GM18511 (cell line): ENCODE data around the gene RRP7A.
"Not testable (repeated sequence)": the region's sequence is repeated elsewhere in the genome, so short reads cannot be mapped to it uniquely, and the experiment has no call there.

Experiments
- ATAC-seq: cut with Tn5 transposase; IDR thresholded peaks from one replicate; pipeline ENCODE4 v1.9.1; 2021; ENCODE audit warnings: mild to moderate bottlenecking, moderate library complexity; ENCODE audit not compliant: unreplicated experiment

The RRP7A gene

DNA sequence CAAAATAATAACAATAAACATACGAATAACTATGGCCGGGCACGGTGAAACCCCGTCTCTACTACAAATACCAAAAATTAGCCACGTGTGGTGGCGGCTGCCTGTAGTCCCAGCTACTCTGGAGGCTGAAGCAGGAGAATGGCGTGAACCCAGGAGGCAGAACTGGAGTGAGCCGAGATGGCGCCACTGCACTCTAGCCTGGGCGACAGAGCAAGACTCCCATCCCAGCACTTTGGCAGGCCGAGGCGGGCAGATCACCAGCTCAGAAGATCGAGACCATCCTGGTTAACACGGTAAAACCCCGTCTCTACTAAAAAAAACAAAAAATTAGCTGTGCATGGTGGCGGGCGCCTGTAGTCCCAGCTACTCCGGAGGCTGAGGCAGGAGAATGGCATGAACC lies 17.0 kb upstream of the RRP7A start:
- not testable (repeated sequence) for ATAC-seq

DNA sequence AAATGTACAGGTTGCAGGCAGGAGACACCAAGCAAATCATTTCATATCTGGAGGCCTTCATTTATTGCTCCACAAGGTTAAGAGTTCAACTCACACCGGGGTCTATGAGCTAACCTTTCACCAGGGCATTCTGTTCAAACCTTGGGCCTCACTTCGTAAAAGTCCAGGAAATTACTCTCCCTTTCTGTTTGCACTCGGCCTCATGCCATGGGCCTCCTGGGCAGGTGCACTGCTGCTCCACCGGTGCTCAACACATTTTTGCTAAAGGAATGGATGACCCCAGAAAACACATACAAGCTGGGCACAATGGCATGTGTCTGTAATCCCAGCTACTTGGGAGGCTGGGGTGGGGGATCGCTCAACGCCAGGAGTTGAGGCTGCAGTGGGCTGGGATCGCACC lies 16.6 kb upstream of the RRP7A start:
- ATAC-seq = no peak

DNA sequence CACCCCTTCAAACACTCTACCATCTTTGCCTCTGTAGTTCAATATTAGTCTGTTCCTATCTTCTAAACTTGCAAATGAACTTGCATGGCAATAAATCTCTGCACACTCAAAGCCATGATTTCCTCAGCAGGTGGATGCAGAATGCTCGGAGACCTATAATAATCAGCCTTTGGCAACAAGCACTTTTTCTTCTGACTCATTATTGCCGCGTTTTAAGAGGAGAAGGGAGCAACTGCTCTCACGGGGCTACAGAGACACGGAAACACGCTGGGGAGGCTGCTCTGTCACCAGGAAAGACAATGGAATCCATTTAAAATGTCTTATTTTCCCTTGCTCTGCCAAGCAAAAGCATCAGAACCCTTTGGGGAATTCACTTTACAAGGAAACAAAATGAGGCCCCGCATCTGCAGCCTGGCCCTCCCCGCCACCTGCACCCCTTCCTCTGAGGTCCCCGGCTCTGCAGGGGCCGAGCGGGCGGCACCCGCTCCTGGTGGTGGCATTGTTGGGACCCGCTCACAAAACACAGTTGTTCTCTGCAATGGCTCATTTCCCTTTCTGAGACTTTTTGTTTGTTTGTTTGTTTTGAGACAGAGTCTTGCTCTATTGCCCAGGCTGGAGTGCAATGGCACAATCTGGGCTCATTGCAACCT lies 15.6 kb upstream of the RRP7A start:
- not testable (repeated sequence) for ATAC-seq

DNA sequence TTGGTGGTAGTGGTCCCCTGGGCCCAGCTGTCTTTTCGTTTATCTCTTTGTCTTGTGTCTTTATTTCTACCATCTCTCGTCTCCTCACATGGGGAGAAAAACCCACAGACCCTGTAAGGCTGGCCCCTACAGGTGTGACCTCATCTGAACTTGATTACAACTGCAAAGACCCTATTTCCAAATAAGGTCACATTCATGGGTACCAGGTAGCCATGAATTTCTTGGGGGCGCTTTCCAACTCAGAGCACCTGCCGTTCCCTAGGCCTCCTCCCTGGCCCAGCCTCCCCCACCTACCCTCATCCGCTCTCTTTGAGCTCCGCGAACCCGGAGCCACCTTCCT lies 14.0 kb upstream of the RRP7A start:
- no peak for ATAC-seq

DNA sequence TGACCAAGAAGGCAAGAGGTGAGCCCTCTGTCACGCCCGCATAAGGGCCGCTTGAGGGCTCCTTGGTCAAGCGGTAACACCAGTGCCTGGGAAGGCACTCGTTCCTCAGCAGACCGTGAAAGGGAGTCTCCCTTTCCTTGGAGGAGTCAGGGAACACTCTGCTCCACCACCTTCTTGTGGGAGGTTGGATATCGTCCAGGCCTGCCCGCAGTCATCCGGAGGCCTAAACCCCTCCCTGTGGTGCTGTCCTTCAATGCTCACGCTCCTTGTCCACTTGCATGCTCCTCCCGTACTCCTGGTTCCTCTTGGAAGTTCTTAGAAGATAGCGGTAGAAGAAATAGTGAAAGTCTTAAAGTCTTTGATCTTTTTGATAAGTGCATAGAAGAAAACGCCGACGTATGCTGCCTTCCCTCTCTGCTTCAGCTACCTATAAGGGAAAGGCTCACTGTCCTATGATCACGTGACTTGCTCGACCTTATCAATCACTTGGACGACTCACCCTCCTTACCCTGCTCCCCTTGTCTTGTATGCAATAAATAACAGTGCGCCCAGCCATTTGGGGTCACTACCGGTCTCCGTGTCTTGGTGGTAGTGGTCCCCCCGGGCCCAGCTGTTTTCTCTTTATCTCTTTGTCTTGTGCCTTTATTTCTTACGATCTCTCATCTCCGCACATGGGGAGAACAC lies 11.9 kb upstream of the RRP7A start:
- ATAC-seq = not testable (repeated sequence)

DNA sequence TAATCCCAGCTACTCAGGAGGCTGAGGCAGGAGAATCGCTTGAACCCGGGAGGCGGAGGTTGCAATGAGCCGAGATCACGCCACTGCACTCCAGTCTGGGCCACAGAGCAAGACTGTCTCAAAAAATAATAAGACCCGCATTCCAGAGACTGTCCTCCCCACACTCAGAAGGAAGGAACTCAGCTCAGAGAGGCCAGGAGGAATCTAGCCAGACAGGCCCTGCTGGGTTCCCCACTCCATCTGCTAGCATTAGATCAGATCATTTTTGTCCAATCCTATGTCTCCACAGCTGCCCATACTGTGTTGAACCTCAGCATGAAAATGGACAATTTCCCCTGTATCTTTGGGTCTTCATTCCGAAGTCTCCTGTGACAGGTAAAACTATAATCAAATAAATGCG lies 9.8 kb upstream of the RRP7A start:
- not testable (repeated sequence) for ATAC-seq

DNA sequence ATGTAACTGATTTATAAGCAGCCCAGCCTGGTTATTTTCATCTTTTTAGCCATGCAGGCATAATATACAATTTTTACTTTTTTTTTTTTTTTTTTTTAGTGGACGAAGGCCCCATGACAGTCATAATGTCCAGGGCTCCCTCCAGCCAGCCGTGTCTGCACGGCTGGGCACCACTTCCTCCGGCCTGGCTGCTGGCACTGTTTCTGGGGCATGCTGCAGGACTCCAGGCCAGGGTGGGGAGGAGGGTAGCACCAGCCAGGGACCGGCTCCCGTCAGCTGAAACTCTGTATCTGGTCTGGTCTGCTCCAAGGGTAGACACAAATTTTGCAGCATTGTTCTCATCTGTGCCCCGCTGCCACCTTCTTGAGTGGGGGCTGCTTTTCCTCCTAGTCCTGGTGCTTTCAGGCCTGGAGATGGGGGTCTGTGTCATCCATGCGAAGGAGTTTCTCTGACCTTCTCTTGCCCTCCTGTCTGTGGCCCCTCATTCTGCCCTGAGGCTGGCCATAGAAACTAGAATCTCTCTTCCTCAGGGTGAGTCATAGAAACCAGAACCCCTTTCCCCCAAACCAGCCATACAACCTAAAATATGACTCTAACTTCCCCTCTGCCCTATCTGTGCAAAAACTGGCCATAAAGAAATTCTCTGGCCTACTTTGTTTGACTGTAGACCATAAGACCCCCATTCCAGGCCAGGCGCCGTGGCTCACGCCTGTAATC lies 9.2 kb upstream of the RRP7A start:
- ATAC-seq = no peak

DNA sequence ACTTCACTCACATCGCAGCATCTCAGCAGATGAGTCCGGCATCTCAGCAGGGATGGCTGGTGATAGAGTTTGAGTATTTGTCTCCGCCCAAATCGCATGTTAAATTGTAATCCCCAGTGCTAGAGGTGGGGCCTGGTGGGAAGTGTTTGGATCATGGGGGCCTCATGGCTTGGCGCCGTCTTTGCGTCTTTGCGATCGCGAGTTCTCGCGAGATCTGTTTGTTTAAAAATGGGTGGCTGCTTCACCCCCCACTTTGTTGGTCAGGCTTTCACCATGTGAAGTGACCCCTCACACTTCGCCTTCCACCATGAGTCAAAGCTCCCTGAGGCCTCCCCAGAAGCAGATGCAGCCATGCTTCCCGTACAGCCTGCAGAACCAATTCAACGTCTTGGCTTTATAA lies 3.0 kb upstream of the RRP7A start:
- no peak for ATAC-seq

DNA sequence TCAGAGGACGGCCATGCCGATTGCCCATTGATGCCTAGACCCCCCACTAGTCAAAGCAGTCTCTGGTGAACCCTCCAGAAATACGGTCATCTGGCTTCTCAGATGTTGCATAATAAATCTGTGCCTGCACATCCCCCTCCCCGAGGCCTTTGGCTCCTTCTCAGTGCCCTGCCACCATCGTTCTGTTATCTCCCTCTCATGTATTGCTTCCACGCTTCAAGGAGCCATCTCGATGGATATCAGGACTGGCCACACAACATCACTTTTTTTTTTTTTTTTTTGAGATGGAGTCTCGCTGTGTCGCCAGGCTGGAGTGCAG lies 1.6 kb upstream of the RRP7A start:
- no peak for ATAC-seq

DNA sequence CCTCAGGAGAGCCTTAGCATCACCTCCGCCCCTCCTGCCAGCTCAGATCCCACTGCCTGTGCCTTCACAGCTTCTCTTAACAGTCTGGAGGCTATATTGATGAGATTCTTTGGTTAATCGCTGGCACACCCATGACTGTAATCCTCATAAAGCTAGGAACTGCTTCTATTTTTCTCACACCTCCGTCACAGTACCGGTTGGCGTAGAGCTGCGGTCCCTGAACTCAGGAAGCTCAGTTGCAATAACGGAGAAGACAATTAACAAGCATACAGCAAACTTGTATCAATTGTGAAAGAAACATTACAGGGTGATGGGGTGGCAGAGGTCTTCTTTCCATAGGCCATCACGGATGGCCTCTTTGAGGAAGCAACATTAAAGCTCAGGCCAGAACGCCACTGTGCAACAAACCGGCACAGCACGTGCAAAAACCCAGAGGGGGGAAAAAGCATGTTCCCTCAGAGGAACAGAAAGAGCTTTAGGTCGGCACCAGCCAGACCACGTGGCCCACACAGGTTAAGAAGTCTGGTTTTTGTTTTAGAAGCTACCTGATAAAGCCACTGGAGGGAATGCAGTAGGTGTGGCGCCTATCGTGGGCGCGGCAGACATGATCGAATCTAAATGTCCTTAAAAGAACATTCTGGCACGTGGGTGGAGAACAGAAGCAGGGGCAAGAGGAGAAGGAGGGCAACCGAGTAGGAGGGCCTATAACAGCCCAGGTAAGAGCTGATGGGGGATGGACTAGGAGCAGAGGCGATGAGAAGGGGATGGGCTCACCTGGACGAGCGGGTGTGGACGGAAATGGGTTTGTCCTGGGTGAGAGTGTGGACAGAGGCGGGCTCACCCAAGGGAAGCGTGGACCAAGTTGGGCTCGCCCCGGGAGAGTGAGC lies 715 bp downstream of the RRP7A start:
- peak; percentile 23 for ATAC-seq

DNA sequence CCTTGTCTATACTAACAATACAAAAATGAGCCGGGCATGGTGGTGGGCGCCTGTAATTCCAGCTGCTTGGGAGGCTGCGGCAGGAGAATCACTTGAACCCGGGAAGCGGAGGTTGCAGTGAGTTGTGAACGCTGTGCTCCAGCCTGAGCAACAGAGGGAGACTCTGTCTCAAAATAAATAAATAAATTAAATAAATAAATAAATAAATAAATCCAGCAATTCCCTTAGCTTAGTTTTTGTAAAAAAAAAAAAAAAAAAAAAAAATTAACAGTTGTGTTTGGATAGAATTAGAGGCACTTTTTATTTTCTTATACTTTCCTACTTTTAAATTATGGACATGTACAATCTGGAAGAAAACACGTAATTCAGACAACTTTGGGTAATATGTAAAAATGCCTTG lies 2.5 kb downstream of the RRP7A start:
- ATAC-seq = not testable (repeated sequence)

DNA sequence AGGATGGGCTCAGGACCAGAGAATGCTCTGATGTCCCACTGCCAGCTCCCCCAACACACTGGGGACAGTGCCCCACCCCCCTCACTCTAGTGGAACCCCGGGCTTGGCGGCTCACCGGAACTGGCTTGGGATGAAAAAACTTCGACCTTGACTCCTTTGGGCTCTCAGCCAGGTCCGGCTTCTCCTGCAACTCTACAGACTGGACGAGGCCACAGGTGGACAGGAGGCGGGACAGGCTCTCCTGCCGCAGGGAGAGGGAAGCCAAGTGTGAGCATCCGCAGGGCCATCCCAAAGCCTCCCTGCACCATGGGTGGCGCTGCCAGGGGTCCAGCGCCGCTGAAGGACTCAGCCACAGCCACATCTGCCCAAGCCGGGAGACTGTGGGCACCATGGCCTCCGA lies 3.7 kb downstream of the RRP7A start:
- no peak for ATAC-seq

DNA sequence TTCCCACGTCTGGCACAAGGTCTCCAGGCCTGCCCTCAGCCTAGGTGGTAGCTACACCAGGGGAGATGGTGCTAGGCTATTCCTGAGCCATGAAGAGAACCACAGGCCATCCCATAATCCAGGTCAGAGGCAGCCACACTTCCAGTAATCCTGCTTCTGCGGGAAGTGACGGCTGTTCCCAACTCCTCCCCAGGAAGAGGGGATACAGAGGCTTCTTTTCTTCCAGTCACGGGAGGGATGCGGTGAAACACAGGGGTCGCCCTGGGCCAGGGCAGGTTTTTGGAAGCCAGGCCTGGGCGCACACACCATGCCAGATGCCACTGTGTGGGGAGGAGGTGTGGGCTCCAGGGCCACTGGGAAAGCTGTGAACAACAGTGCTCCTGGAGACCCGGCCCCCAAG lies 4.3 kb downstream of the RRP7A start:
- ATAC-seq = not testable (repeated sequence)

DNA sequence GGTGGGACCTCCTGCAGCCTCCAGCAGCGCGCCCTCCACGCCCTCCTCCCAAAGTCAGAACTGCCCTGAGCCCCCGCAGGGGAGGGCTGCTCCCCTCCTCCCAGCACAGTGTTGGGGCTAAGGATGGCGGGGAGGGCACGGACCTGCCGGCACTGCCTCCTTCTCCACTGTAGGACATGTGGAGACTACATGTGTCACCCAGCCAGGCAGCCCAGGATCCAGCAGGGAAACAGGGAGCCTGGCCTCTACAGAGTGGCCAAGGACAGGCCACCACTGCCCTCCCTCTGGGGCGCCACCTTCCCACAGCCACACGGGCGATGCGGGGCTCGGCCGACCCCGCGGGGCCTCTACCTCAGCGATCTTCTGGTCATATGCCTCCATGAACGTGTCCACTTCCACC lies 5.3 kb downstream of the RRP7A start:
- not testable (repeated sequence) for ATAC-seq

DNA sequence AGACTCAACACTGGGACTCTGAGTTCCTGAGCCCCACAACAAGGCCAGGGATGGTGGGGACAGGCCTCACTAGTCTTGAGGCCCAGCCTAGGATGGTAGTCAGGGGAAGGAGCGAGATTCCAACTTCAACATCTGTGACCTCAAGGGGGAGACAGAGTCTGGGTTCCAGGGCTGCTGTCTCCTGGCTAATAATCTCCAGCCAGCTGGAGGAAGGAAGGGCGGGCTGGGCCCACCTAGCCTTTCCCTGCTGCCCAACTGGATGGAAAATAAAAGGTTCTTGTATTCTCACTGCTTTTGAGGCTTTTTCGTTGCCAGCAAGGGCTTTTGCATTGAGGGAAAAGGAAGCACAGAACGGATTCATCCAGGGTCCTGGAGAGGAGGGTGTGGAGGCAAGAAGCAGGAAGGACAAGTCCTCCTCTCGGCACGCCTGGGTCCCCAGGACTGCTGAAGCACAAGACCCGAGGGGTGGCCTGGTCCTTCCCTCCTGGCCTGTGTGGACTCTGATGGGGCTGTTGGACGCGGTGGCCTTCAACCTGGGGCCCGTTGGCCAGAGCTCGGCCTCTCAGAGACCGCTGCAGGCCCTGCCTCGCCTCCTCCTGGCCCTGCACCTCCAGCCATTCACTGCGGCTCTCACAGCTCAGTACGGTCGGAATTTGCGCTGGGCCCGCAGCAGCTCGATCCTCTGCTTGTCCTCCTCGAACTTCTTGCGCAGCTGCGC lies 7.2 kb downstream of the RRP7A start:
- ATAC-seq = not testable (repeated sequence)

DNA sequence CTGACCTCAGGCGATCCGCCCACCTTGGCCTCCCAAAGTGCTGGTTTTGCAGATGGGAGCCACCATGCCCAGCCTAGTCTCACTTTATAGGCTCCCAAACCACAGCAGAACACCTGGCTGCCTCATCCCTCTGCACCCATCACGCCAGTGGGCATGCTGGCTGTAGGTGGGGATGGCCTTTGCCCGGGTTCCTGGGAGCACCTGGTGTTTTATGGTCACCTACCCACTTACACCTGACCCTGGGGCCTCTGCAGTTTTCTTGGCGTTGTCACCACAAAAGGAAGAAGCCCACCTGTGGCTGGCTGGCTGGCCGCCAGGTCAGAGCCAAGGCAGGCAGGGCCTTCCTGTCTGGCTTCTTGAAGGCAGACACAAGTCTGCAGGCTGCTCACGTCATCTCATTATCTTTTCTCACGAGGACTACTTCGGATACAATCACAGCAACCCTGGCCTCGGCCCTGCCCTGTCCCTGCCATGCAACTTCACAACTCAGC lies 8.2 kb downstream of the RRP7A start:
- no peak for ATAC-seq

DNA sequence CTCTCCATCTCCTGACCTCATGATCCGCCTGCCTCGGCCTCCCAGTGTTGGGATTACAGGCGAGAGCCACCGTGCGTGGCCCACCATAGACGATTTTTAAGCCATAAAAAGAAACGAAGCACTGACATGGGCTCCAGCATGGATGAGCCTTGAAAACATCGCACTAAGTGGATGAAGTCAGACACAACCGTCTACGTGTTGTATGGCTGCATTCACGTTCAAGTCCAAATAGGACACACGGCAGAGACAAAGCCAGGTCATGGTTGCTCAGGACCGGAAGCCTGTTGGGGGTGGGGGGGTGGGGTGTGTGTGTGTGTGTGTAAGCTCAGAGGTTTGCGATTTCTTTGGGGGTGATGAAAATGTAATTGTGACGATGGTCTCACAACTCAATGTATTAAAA lies 10.0 kb downstream of the RRP7A start:
- no peak for ATAC-seq

DNA sequence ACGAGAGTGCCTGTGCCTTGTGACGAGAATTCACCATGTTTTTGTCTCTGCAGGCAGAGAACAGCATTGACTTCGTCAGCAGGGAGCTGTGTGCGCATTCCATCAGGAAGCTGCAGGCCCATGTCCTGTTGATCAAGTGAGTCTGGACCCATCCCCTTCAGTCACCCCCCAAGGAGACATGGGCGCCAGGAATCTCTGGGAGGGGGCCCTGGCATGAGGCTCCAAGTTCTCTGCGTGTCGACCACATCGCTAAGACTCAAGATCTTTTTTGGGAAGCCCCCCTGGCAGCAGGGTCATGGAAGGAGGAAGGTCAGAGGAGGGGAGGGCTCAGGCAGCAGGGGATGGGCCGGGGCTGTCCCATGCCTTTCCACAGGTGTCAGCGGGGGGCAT lies 10.6 kb downstream of the RRP7A start:
- not testable (repeated sequence) for ATAC-seq

DNA sequence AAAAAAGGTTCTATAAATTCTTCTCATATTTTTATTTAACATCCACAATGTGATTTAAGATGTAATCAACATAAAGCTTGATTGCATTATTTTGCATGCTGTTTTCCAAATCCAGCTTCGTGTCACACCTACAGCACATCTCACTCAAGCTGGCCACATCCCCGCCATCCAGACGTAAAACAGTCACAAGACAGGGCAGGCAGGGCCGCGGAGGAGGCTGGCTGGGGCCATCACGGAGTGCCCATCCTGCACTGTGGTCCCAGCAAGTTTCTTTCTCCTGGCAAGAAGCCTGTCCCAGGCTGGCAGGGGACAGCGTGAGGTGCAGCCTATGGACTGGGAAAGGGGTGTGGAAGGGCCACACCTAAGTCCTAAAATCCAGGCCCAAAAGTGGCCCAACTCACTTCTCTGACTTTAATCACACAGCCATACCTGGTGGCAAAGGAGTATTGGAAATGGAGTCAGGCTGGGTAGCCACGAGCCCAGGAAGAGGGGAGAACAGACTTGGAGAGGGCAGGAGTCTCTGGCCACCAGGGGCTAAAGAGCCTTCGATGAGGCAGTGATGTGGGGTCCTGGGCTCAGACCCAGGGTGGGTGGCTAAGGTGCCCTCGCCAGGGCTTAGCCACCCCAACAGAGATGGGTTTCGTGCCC lies 11.1 kb downstream of the RRP7A start:
- ATAC-seq = not testable (repeated sequence)

DNA sequence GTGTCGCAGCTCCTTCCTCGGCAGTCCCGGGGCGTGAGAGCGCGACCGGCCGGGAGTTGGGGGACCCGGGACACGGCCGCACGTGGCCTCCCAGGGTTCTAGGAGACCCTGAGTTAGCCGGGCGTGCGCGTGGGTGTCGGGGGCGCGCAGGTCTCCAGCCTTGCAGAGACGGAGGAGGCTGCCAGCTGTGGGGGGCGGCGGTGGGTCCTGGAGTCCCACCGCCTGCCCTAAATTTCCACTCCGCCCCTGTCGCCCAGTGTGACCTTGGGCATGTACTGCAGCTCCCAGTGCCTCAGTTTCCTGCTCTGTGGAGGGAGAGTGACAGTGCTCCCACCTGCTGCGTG lies 18.8 kb downstream of the RRP7A start:
- ATAC-seq = no peak
